ENCODE data around the gene SUPT16H. TPM values are rescaled to one million over a fixed set of nuclear protein-coding genes. Genes with fewer than 3 reads are reported as not detected.
A peak's percentile ranks its signal among the peaks of the same experiment; 100 is the strongest.
"Not testable (repeated sequence)": the region's sequence is repeated elsewhere in the genome, so short reads cannot be mapped to it uniquely, and the experiment has no call there.

The SUPT16H gene
- total and polyA plus RNA-seq, 10 of the 15 experiments (the other 5 are each of a cell fraction or from before 2014, with no cell fraction given), result 90.7 to 201 (median 121) TPM

DNA sequence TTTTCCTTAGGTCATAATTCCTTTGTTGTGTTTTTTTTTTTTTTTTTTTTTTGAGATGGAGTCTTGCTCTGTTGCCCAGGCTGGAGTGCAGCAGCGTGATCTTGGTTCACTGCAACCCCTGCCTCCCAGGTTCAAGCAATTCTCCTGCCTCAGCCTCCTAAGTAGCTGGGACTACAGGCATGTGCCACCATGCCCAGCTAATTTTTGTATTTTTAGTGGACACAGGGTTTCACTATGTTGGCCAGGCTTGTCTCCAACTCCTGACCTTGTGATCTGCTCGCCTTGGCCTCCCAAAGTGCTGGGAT lies 81.0 kb downstream of the SUPT16H start:
- H3K36me3 ChIP-seq (ENCODE audit: control insufficient read depth in 2 of 2, insufficient read depth in 2 of 2, low read length in 1 of 2); H3K9me3 ChIP-seq (replicated peaks; ENCODE audit: control insufficient read depth, insufficient read depth, low read length); POLR2A ChIA-PET; H3K79me2 ChIP-seq (ENCODE audit: control insufficient read depth, insufficient read depth, low read length); DNase-seq (ENCODE audit: low read depth, low spot score); H4K20me1 ChIP-seq (ENCODE audit: control insufficient read depth, insufficient read depth); H3K27me3 ChIP-seq (replicated peaks in 1 of 2; ENCODE audit: control insufficient read depth in 2 of 2, insufficient read depth in 2 of 2, low read length in 1 of 2); H2AFZ ChIP-seq (ENCODE audit: control insufficient read depth, low read depth, low read length); in situ Hi-C loops (cut with MboI); H3K9ac ChIP-seq (ENCODE audit: control insufficient read depth, insufficient read depth, low read length); H3K4me3 ChIP-seq; ATAC-seq; FAIRE-seq; H3K4me2 ChIP-seq (ENCODE audit: control insufficient read depth, insufficient read depth); intact Hi-C loops (cut with micrococcal nuclease; ENCODE audit: unreplicated experiment); H3K27ac ChIP-seq (ENCODE audit: control insufficient read depth, insufficient read depth); BruUV-seq (replicated peaks): not testable (repeated sequence)
- ChIA-PET SMC1A (ENCODE audit: uncharacterized antibody, unreplicated experiment) (interaction anchor here (1.2 kb wide), 1 partner anchor 29 kb away, joined by 3 read pairs; no protein-coding TSS in a partner anchor), CTCF (interaction anchor here (1.2 kb wide), 1 partner anchor 33 kb away, joined by 3 read pairs; no protein-coding TSS in a partner anchor), RAD21 (ENCODE audit: unreplicated experiment) (interaction anchor here (1.0 kb wide), 1 partner anchor 38 kb away, joined by 3 read pairs; no protein-coding TSS in a partner anchor)
- H3K4me1 ChIP-seq (ENCODE audit: control insufficient read depth, insufficient read depth, low read length), result peaks cover 12% of the 10 kb centered on the region
- WGBS (ENCODE audit: insufficient coverage, insufficient replicate concordance, low lambda C conversion rate, missing lambda C conversion rate), result 73% methylated on average over 2 of the region's 2 CpGs

DNA sequence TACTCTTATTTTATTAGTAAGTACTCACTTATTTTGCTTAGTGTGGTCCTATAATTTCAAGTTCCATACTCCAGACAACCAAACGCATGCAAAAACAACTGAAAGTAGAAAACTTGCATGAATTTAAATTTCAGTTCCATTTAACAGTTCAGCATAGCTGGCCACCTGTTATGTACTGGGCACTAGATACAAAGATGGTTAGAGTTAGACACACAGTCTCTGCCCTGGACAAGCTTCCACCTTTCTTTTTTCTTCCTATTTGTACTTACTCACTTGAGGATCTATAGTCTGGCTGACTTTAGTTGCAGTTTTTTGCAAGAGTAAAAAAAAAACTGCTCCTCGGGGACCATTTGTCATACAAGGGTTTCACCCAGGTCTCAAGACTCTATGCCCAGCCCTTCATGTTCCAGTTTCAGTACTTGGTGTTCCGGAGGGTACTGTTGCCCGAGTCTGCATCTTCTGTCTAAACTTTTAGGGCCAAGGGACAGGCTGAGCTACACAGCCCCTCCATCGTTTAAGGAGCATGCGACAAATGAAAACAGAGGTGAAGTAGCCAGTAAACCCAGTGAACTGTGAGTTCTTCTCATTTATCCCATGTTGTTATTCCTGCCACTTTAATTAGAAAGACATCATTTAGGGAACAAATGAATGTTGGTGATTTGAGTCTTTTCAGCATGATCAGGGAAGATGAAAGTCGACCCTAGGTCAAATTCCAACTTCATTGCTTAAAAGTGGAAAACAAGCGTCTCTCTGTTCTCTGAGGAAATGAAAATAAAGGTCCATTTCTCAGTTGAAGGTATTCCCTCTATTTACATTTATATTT lies 81.6 kb downstream of the SUPT16H start:
- Histone ChIP-seq H4K20me1 (ENCODE audit: control insufficient read depth, insufficient read depth) (no peaks in the 10 kb centered on the region), H3K9ac (ENCODE audit: control insufficient read depth, insufficient read depth, low read length) (no peak overlapping the region), H3K27ac (ENCODE audit: control insufficient read depth, insufficient read depth) (no peak overlapping the region), H3K36me3 (ENCODE audit: control insufficient read depth in 2 of 2, insufficient read depth in 2 of 2, low read length in 1 of 2) (no peaks in the 10 kb centered on the region), H3K4me1 (ENCODE audit: control insufficient read depth, insufficient read depth, low read length) (peaks cover 7% of the 10 kb centered on the region), H3K79me2 (ENCODE audit: control insufficient read depth, insufficient read depth, low read length) (no peaks in the 10 kb centered on the region), H3K27me3 (replicated peaks in 1 of 2; ENCODE audit: control insufficient read depth in 2 of 2, insufficient read depth in 2 of 2, low read length in 1 of 2) (no peaks in the 10 kb centered on the region; a peak in 1 of 4 replicates), H3K4me3 (no peak overlapping the region), H3K4me2 (ENCODE audit: control insufficient read depth, insufficient read depth) (0 out of 2 replicates have a peak overlapping the region, but pooled peaks have one; percentile 38), H3K9me3 (replicated peaks; ENCODE audit: control insufficient read depth, insufficient read depth, low read length) (no peaks in the 10 kb centered on the region), H2AFZ (ENCODE audit: control insufficient read depth, low read depth, low read length) (0 out of 2 replicates have a peak overlapping the region, but pooled peaks have one; percentile 21)
- CTCF ChIA-PET, result interaction anchor here (1.2 kb wide), 1 partner anchor 32 kb away, joined by 3 read pairs; no protein-coding TSS in a partner anchor
- 38% methylated on average over 8 of the region's 8 CpGs for WGBS (ENCODE audit: insufficient coverage, insufficient replicate concordance, low lambda C conversion rate, missing lambda C conversion rate)
- DNase-seq (ENCODE audit: low read depth, low spot score) (no peak), ATAC-seq (peak; percentile 64), FAIRE-seq (no peak)
- SMC1A ChIA-PET (ENCODE audit: uncharacterized antibody, unreplicated experiment), result interaction anchor here (1.2 kb wide), 1 partner anchor 28 kb away, joined by 3 read pairs; no protein-coding TSS in a partner anchor
- in situ Hi-C loops (cut with MboI) (no loop called here), intact Hi-C loops (cut with micrococcal nuclease; ENCODE audit: unreplicated experiment) (no loop called here)
- TF ChIP-seq NR2C1 (IDR thresholded peaks at IDR 0.05) (no peak), SMAD1 (IDR thresholded peaks at IDR 0.05; ENCODE audit: low read depth, partially characterized antibody) (no peak), MAX (IDR thresholded peaks at IDR 0.05; ENCODE audit: low read depth, low read length) (no peak), TCF7 (IDR thresholded peaks at IDR 0.05; ENCODE audit: borderline replicate concordance) (no peak), E4F1 (IDR thresholded peaks at IDR 0.05; ENCODE audit: borderline replicate concordance, partially characterized antibody) (no peak), IKZF1 (conservative IDR thresholded peaks at IDR 0.05) (no peak), WRNIP1 (IDR thresholded peaks at IDR 0.05; ENCODE audit: borderline replicate concordance, low read depth, low read length) (no peak), HDGF (IDR thresholded peaks at IDR 0.05) (no peak), CREM (IDR thresholded peaks at IDR 0.05; ENCODE audit: low read depth) (no peak)
- RAD21 ChIA-PET (ENCODE audit: unreplicated experiment), result no interaction called here
- POLR2A ChIA-PET, result no interaction called here
- no TSS peak for BruUV-seq (replicated peaks)
